OCI-LY7 (cell line): ENCODE data around the gene JAKMIP2. TPM values are rescaled to one million over a fixed set of nuclear protein-coding genes. Genes with fewer than 3 reads are reported as not detected.

Source experiments
- BruUV-seq: library from RNA; stranded (reverse); fragments of 400-500 nt; replicated peaks from 2 replicates; lab custom pipeline; 2021; lab: Mats Ljungman, UMichigan
- CTCF ChIA-PET: fragments of 300-600 bp; sonication (Branson Sonifier 250); formaldehyde crosslinking; loops from one replicate; lab custom pipeline; 2022; ENCODE audit warnings: antibody characterized with exemption; ENCODE audit not compliant: unreplicated experiment; lab: Charles Lee
- POLR2A ChIA-PET: fragments of 300-600 bp; sonication (Branson Sonifier 250); formaldehyde crosslinking; loops from one replicate; lab custom pipeline; 2022; ENCODE audit warnings: antibody characterized with exemption; lab: Charles Lee
- DNase-seq: peaks from one replicate; pipeline ENCODE4 v3.0.0-alpha.2; 2015; ENCODE audit warnings: low spot score
- H2AFZ ChIP-seq: fragments of 200-600 bp; sonication (generic), shearing (Covaris generic); 2 replicates; pipeline ENCODE4 v1.6.1; 2014; ENCODE audit warnings: mild to moderate bottlenecking, antibody characterized with exemption, low read length, moderate library complexity
- H3K27ac ChIP-seq: fragments of 200-600 bp; sonication (generic); 2 replicates; pipeline ENCODE4 v1.5.1; 2014; ENCODE audit warnings: mixed run types, low read depth, mild to moderate bottlenecking, moderate library complexity, low read length, inconsistent platforms; ENCODE audit not compliant: poor library complexity, severe bottlenecking
- H3K36me3 ChIP-seq: fragments of 200-600 bp; sonication (generic); 2 replicates; pipeline ENCODE4 v1.6.1; 2014; ENCODE audit warnings: mild to moderate bottlenecking, antibody characterized with exemption, low read length, moderate library complexity, mixed read lengths; ENCODE audit not compliant: insufficient read depth
- H3K4me1 ChIP-seq: fragments of 200-600 bp; sonication (generic); 2 replicates; pipeline ENCODE4 v1.5.1; 2014; ENCODE audit warnings: mild to moderate bottlenecking, low read length; ENCODE audit not compliant: insufficient read depth, poor library complexity, severe bottlenecking
- H3K4me2 ChIP-seq: fragments of 200-600 bp; sonication (generic); 2 replicates; pipeline ENCODE4 v1.6.1; 2014; ENCODE audit warnings: mild to moderate bottlenecking, low read length
- H3K4me3 ChIP-seq: fragments of 200-600 bp; sonication (generic); 2 replicates; pipeline ENCODE4 v1.5.1; 2014; ENCODE audit warnings: mild to moderate bottlenecking, low read depth, low read length; ENCODE audit not compliant: poor library complexity, severe bottlenecking
- H3K79me2 ChIP-seq: fragments of 200-600 bp; sonication (generic); 2 replicates; pipeline ENCODE4 v1.6.1; 2016; ENCODE audit warnings: low read depth, mild to moderate bottlenecking, low read length, moderate library complexity, mixed read lengths; ENCODE audit not compliant: insufficient read depth
- H3K9me2 ChIP-seq: fragments of 200-600 bp; sonication (generic); 2 replicates; pipeline ENCODE4 v1.6.1; 2016; ENCODE audit warnings: mild to moderate bottlenecking, low read length, mixed read lengths; ENCODE audit not compliant: insufficient read depth
- H3K9me3 ChIP-seq: fragments of 200-600 bp; sonication (generic); 2 replicates; pipeline ENCODE4 v1.6.1; 2014; ENCODE audit warnings: mild to moderate bottlenecking, mixed run types, low read length, mixed read lengths
- H4K20me1 ChIP-seq: fragments of 200-600 bp; sonication (generic); 2 replicates; pipeline ENCODE4 v1.6.1; 2014; ENCODE audit warnings: mild to moderate bottlenecking, antibody characterized with exemption, low read length, moderate library complexity, mixed read lengths; ENCODE audit not compliant: insufficient read depth
- EZH2phosphoT487 ChIP-seq: fragments of 200-600 bp; sonication (generic); IDR thresholded peaks from 2 replicates; pipeline ENCODE4 v1.6.1; 2018; ENCODE audit warnings: low read depth, borderline replicate concordance, mild to moderate bottlenecking, mixed run types, antibody characterized with exemption, low read length, moderate library complexity, mixed read lengths
- intact Hi-C: fragments of 100-400 bp; cut with micrococcal nuclease; formaldehyde crosslinking; loops from one replicate; pipeline ENCODE4 v1.10.0; 2022; ENCODE audit not compliant: unreplicated experiment
- total RNA-seq, 2 experiments: library from RNA; depleted of rRNA in 1 of 2; stranded (reverse); fragments of >200 nt in 1 of 2; shearing (Covaris generic) in 1 of 2; gene quantifications; 2 replicates each; pipeline ENCODE4 v1.2.3, GENCODE V29; 2014 to 2022
- TF ChIP-seq, protein P1 (sequence below): fragments of 200-600 bp; sonication (generic); conservative IDR thresholded peaks from 2 replicates; pipeline ENCODE4 v1.5.1; 2014; ENCODE audit warnings: mild to moderate bottlenecking, antibody characterized with exemption, low read length, moderate library complexity, mixed read lengths

Gene JAKMIP2
- total RNA-seq, 2 experiments from 2014 or later = 4.0 to 14.5 TPM

DNA sequence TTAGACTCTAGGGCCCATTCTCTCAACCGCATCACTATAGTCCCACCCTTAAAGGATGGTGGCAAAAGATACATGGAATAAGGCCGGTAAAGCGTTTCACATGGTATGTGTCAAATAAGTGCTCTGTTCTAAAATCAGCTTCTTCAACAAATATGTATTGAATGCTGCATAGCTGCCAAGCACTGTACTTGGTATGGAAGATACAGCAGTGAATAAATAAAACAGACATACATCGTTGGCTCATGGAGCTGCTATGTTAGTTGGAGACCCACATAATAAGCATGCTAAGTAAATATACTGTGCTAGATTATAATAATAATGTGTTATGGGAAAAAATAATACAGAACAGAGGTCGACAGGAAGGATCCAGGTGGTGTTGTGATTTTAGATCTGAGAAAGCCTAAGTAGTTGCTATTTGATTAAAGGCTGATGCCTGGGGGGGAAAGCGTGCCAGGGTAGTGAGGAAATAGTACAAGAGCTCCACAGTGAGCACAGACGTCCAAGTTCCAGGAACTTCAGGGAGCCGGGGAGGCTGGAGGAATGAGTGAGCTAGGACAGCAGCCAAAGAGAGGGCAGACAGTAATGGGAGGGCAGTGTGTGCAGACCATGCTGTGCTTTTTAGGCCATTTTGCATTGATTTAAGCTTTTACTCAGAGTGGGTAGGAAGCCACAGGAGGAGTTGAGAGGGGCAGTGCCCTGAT is 93.7 kb downstream of the JAKMIP2 start:
- ChIA-PET POLR2A (interaction anchor here (0.8 kb wide), 1 partner anchor 44 kb away, joined by 3 read pairs; no protein-coding TSS in a partner anchor), CTCF (no interaction called here)
- Histone ChIP-seq H3K9me3 (no peaks in the 10 kb centered on the region), H2AFZ (no peak overlapping the region), H3K4me3 (no peak overlapping the region), H3K27ac (no peak overlapping the region), H3K9me2 (no peaks in the 10 kb centered on the region), H3K4me1 (no peaks in the 10 kb centered on the region), H4K20me1 (no peaks in the 10 kb centered on the region), H3K79me2 (no peaks in the 10 kb centered on the region), H3K4me2 (no peak overlapping the region), H3K36me3 (no peaks in the 10 kb centered on the region)
- intact Hi-C loops = no loop called here
- no peak for DNase-seq
- BruUV-seq = no TSS peak
- TF ChIP-seq, protein P1, sequence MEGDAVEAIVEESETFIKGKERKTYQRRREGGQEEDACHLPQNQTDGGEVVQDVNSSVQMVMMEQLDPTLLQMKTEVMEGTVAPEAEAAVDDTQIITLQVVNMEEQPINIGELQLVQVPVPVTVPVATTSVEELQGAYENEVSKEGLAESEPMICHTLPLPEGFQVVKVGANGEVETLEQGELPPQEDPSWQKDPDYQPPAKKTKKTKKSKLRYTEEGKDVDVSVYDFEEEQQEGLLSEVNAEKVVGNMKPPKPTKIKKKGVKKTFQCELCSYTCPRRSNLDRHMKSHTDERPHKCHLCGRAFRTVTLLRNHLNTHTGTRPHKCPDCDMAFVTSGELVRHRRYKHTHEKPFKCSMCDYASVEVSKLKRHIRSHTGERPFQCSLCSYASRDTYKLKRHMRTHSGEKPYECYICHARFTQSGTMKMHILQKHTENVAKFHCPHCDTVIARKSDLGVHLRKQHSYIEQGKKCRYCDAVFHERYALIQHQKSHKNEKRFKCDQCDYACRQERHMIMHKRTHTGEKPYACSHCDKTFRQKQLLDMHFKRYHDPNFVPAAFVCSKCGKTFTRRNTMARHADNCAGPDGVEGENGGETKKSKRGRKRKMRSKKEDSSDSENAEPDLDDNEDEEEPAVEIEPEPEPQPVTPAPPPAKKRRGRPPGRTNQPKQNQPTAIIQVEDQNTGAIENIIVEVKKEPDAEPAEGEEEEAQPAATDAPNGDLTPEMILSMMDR = no peak
- no peak for TF ChIP-seq EZH2phosphoT487

DNA sequence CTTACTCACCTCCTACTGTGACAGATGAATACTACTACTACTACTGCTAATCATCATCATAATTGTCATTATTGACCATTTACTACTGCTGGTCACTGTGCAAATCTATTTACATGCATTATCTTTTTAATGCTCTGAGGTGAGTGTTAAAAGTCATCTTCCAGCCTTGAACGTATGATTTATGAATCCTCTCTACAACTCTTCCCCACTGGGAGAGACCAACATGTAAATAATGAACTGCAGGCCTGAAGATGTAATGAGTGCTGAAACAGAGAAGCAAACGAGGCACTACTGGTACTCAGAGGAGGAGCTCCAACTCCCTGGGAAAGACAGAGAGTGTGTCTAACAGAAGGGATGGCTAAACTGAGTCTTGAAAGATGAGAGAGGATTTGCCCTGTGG is 95.4 kb downstream of the JAKMIP2 start:
- H3K9me2 ChIP-seq = no peaks in the 10 kb centered on the region
- H3K4me1 ChIP-seq = no peaks in the 10 kb centered on the region
- no peaks in the 10 kb centered on the region for H4K20me1 ChIP-seq
- DNase-seq = no peak
- no peaks in the 10 kb centered on the region for H3K36me3 ChIP-seq
- no peaks in the 10 kb centered on the region for H3K9me3 ChIP-seq
- no peak overlapping the region for H3K4me2 ChIP-seq
- no peaks in the 10 kb centered on the region for H3K79me2 ChIP-seq
- intact Hi-C loops = no loop called here
- TF ChIP-seq, protein P1 = no peak
- no peak for TF ChIP-seq EZH2phosphoT487
- ChIA-PET POLR2A (interaction anchor here (0.6 kb wide), 1 partner anchor 165 kb away, joined by 3 read pairs; no protein-coding TSS in a partner anchor), CTCF (no interaction called here)
- no TSS peak for BruUV-seq
- H3K4me3 ChIP-seq = no peak overlapping the region
- H2AFZ ChIP-seq = no peak overlapping the region
- no peak overlapping the region for H3K27ac ChIP-seq

DNA sequence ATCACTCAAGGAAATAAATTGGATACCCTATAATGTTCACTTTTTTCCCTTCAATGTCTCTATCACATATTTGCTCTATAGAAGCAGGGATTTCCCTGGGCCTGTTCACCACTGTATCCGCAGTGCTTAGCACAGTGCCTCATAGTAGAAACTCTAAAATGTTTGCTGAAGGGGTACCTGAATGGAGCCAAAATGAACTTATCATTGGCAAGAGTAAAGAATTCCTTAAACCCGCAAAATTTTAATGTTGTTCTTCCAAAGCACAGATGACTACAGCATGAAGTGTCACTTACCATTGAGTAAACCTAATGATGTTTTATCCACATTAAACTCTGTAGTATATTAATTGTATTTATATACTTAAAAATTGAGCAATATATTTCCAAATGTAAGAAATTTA is 96.1 kb downstream of the JAKMIP2 start:
- no peak for DNase-seq
- Histone ChIP-seq H3K36me3 (no peaks in the 10 kb centered on the region), H2AFZ (no peak overlapping the region), H3K9me3 (no peaks in the 10 kb centered on the region), H3K4me3 (no peak overlapping the region), H3K79me2 (no peaks in the 10 kb centered on the region), H4K20me1 (no peaks in the 10 kb centered on the region), H3K27ac (no peak overlapping the region), H3K4me1 (no peaks in the 10 kb centered on the region), H3K9me2 (no peaks in the 10 kb centered on the region), H3K4me2 (no peak overlapping the region)
- ChIA-PET POLR2A (interaction anchor here (0.6 to 1.8 kb wide), 4 partner anchors 18 to 535 kb away, joined by 3 to 4 read pairs (median 3); no protein-coding TSS in a partner anchor), CTCF (no interaction called here)
- TF ChIP-seq, protein P1 = no peak
- no peak for TF ChIP-seq EZH2phosphoT487
- intact Hi-C loops = no loop called here
- BruUV-seq = no TSS peak
